ENCODE data around the gene PRKN. TPM values are rescaled to one million over a fixed set of nuclear protein-coding genes. Genes with fewer than 3 reads are reported as not detected.

The PRKN gene
- total RNA-seq, 1 donor from 2014 or later, result 9.3 TPM

GRCh38 chr6:162058281-162058875 lies 669.2 kb downstream of the PRKN start:
- peak; percentile 85 for DNase-seq (ENCODE audit: low spot score)

- DNase-seq (ENCODE audit: low spot score), result no peak
Measured at GRCh38 chr6:162056745-162057144, 670.8 kb downstream of the PRKN start.

GRCh38 chr6:162056061-162056460 lies 671.5 kb downstream of the PRKN start:
- no peak for DNase-seq (ENCODE audit: low spot score)

- no peak for DNase-seq (ENCODE audit: low spot score)
Measured at GRCh38 chr6:162055365-162055764, 672.2 kb downstream of the PRKN start.

- no peak for DNase-seq (ENCODE audit: low spot score)
Measured at GRCh38 chr6:162053084-162053483, 674.5 kb downstream of the PRKN start.

GRCh38 chr6:162050579-162050978 lies 677.0 kb downstream of the PRKN start:
- DNase-seq (ENCODE audit: low spot score), result no peak

- no peak for DNase-seq (ENCODE audit: low spot score)
Measured at GRCh38 chr6:162046324-162046723, 681.2 kb downstream of the PRKN start.

- no peak for DNase-seq (ENCODE audit: low spot score)
Measured at GRCh38 chr6:162032620-162033019, 694.9 kb downstream of the PRKN start.

- DNase-seq (ENCODE audit: low spot score), result no peak
Measured at GRCh38 chr6:162029873-162030576, 697.5 kb downstream of the PRKN start.

GRCh38 chr6:162026843-162027242 lies 700.7 kb downstream of the PRKN start:
- no peak for DNase-seq (ENCODE audit: low spot score)

GRCh38 chr6:162026031-162026430 lies 701.5 kb downstream of the PRKN start:
- no peak for DNase-seq (ENCODE audit: low spot score)

GRCh38 chr6:162019349-162019748 lies 708.2 kb downstream of the PRKN start:
- no peak for DNase-seq (ENCODE audit: low spot score)

GRCh38 chr6:162017536-162017935 lies 710.0 kb downstream of the PRKN start:
- DNase-seq (ENCODE audit: low spot score), result no peak

- no peak for DNase-seq (ENCODE audit: low spot score)
Measured at GRCh38 chr6:162014069-162014811, 713.3 kb downstream of the PRKN start.

- DNase-seq (ENCODE audit: low spot score), result no peak
Measured at GRCh38 chr6:162005372-162005771, 722.2 kb downstream of the PRKN start.

- no peak for DNase-seq (ENCODE audit: low spot score)
Measured at GRCh38 chr6:161996783-161997182, 730.8 kb downstream of the PRKN start.

GRCh38 chr6:161985876-161986423 lies 741.6 kb downstream of the PRKN start:
- no peak for DNase-seq (ENCODE audit: low spot score)

GRCh38 chr6:161984713-161985112 lies 742.9 kb downstream of the PRKN start:
- DNase-seq (ENCODE audit: low spot score), result no peak

GRCh38 chr6:161976553-161976952 lies 751.0 kb downstream of the PRKN start:
- DNase-seq (ENCODE audit: low spot score), result no peak

- DNase-seq (ENCODE audit: low spot score), result no peak
Measured at GRCh38 chr6:161973064-161973463, 754.5 kb downstream of the PRKN start.

- DNase-seq (ENCODE audit: low spot score), result no peak
Measured at GRCh38 chr6:161971043-161971442, 756.5 kb downstream of the PRKN start.

GRCh38 chr6:161963634-161964234 lies 763.8 kb downstream of the PRKN start:
- DNase-seq (ENCODE audit: low spot score), result no peak

Data from mucosa of gallbladder (tissue), 1 donor.